Measurements from ENCODE around the gene SYT1.

The SYT1 gene

GRCh38 chr12:79121486-79121885, 256.9 kb downstream of the SYT1 start:
- TF ChIP-seq REST (IDR thresholded peaks at IDR 0.05; ENCODE audit: insufficient read depth in 1 of 2, low read depth in 2 of 2, low read length in 2 of 2) (no peak), POLR2AphosphoS5 (IDR thresholded peaks at IDR 0.05; ENCODE audit: low read depth, low read length) (no peak), TAF1 (IDR thresholded peaks at IDR 0.05; ENCODE audit: borderline replicate concordance, insufficient read depth, low read length) (no peak), SIN3A (IDR thresholded peaks at IDR 0.05; ENCODE audit: borderline replicate concordance, insufficient read depth, low read length) (no peak), FOXP2 (optimal IDR thresholded peaks at IDR 0.05; ENCODE audit: borderline replicate concordance, extremely low read depth, extremely low read length, insufficient read depth) (no peak)

GRCh38 chr12:79124385-79124784, 259.8 kb downstream of the SYT1 start:
- TF ChIP-seq SIN3A (IDR thresholded peaks at IDR 0.05; ENCODE audit: borderline replicate concordance, insufficient read depth, low read length) (no peak), POLR2AphosphoS5 (IDR thresholded peaks at IDR 0.05; ENCODE audit: low read depth, low read length) (no peak), REST (IDR thresholded peaks at IDR 0.05; ENCODE audit: insufficient read depth in 1 of 2, low read depth in 2 of 2, low read length in 2 of 2) (no peak), FOXP2 (optimal IDR thresholded peaks at IDR 0.05; ENCODE audit: borderline replicate concordance, extremely low read depth, extremely low read length, insufficient read depth) (no peak), TAF1 (IDR thresholded peaks at IDR 0.05; ENCODE audit: borderline replicate concordance, insufficient read depth, low read length) (no peak)

GRCh38 chr12:79125358-79125757, 260.8 kb downstream of the SYT1 start:
- no peak for TF ChIP-seq POLR2AphosphoS5 (IDR thresholded peaks at IDR 0.05; ENCODE audit: low read depth, low read length)
- TF ChIP-seq REST (IDR thresholded peaks at IDR 0.05; ENCODE audit: insufficient read depth in 1 of 2, low read depth in 2 of 2, low read length in 2 of 2): no peak
- no peak for TF ChIP-seq FOXP2 (optimal IDR thresholded peaks at IDR 0.05; ENCODE audit: borderline replicate concordance, extremely low read depth, extremely low read length, insufficient read depth)
- TF ChIP-seq SIN3A (IDR thresholded peaks at IDR 0.05; ENCODE audit: borderline replicate concordance, insufficient read depth, low read length): no peak
- no peak for TF ChIP-seq TAF1 (IDR thresholded peaks at IDR 0.05; ENCODE audit: borderline replicate concordance, insufficient read depth, low read length)

- TF ChIP-seq TAF1 (IDR thresholded peaks at IDR 0.05; ENCODE audit: borderline replicate concordance, insufficient read depth, low read length) (no peak), POLR2AphosphoS5 (IDR thresholded peaks at IDR 0.05; ENCODE audit: low read depth, low read length) (no peak), SIN3A (IDR thresholded peaks at IDR 0.05; ENCODE audit: borderline replicate concordance, insufficient read depth, low read length) (no peak), REST (IDR thresholded peaks at IDR 0.05; ENCODE audit: insufficient read depth in 1 of 2, low read depth in 2 of 2, low read length in 2 of 2) (no peak), FOXP2 (optimal IDR thresholded peaks at IDR 0.05; ENCODE audit: borderline replicate concordance, extremely low read depth, extremely low read length, insufficient read depth) (no peak)
Measured at GRCh38 chr12:79127271-79127751, 262.7 kb downstream of the SYT1 start.

- TF ChIP-seq REST (IDR thresholded peaks at IDR 0.05; ENCODE audit: insufficient read depth in 1 of 2, low read depth in 2 of 2, low read length in 2 of 2) (no peak), SIN3A (IDR thresholded peaks at IDR 0.05; ENCODE audit: borderline replicate concordance, insufficient read depth, low read length) (no peak), POLR2AphosphoS5 (IDR thresholded peaks at IDR 0.05; ENCODE audit: low read depth, low read length) (no peak)
Measured at GRCh38 chr12:79128956-79129355, 264.4 kb downstream of the SYT1 start.
